ENCODE data around the gene TCOF1.

TCOF1 gene

GRCh38 chr5:150340614-150341255 lies 16.8 kb upstream of the TCOF1 start:
- Histone ChIP-seq H3K4me2 (ENCODE audit: insufficient read depth, low read length) (no peak overlapping the region), H3K79me2 (ENCODE audit: insufficient read depth, low read length) (no peaks in the 10 kb centered on the region), H3K9ac (ENCODE audit: low read depth, low read length) (no peak overlapping the region), H2AFZ (ENCODE audit: low read depth, low read length) (no peak overlapping the region), H3K36me3 (ENCODE audit: insufficient read depth, low read length) (no peaks in the 10 kb centered on the region), H4K20me1 (ENCODE audit: insufficient read depth, low read length) (no peaks in the 10 kb centered on the region), H3K4me1 (ENCODE audit: insufficient read depth, low read length) (no peaks in the 10 kb centered on the region), H3K27ac (ENCODE audit: low read length) (no peak overlapping the region), H3K9me3 (ENCODE audit: insufficient read depth, low read length, severe bottlenecking) (no peaks in the 10 kb centered on the region), H3K4me3 (ENCODE audit: low read depth in 1 of 2, low read length in 2 of 2) (no peak overlapping the region), H3K27me3 (ENCODE audit: insufficient read depth, low read length, poor library complexity) (peaks cover 30% of the 10 kb centered on the region)
- DNase-seq: no peak
- TF ChIP-seq CTCF (IDR thresholded peaks at IDR 0.05; ENCODE audit: borderline replicate concordance, extremely low read depth, low read length, poor library complexity, severe bottlenecking): no peak
- ATAC-seq (ENCODE audit: insufficient read depth, low read depth): no peak

- no peak for ATAC-seq (ENCODE audit: insufficient read depth, low read depth)
- H3K4me2 ChIP-seq (ENCODE audit: insufficient read depth, low read length): no peak overlapping the region
- H2AFZ ChIP-seq (ENCODE audit: low read depth, low read length): no peak overlapping the region
- H3K9me3 ChIP-seq (ENCODE audit: insufficient read depth, low read length, severe bottlenecking): no peaks in the 10 kb centered on the region
- H3K27me3 ChIP-seq (ENCODE audit: insufficient read depth, low read length, poor library complexity): peaks cover 25% of the 10 kb centered on the region
- TF ChIP-seq EZH2 (IDR thresholded peaks at IDR 0.05; ENCODE audit: borderline replicate concordance, low read depth, low read length, severe bottlenecking) (no peak), CTCF (IDR thresholded peaks at IDR 0.05; ENCODE audit: borderline replicate concordance, extremely low read depth, low read length, poor library complexity, severe bottlenecking) (no peak)
- no peak overlapping the region for H3K27ac ChIP-seq (ENCODE audit: low read length)
- H3K4me1 ChIP-seq (ENCODE audit: insufficient read depth, low read length): no peaks in the 10 kb centered on the region
- DNase-seq: no peak
- H3K4me3 ChIP-seq (ENCODE audit: low read depth in 1 of 2, low read length in 2 of 2): no peak overlapping the region
- H4K20me1 ChIP-seq (ENCODE audit: insufficient read depth, low read length): no peaks in the 10 kb centered on the region
- H3K9ac ChIP-seq (ENCODE audit: low read depth, low read length): no peak overlapping the region
- no peaks in the 10 kb centered on the region for H3K36me3 ChIP-seq (ENCODE audit: insufficient read depth, low read length)
- no peaks in the 10 kb centered on the region for H3K79me2 ChIP-seq (ENCODE audit: insufficient read depth, low read length)
Observed at GRCh38 chr5:150341331-150341730, 16.2 kb upstream of the TCOF1 start.

GRCh38 chr5:150341989-150342388 lies 15.5 kb upstream of the TCOF1 start:
- H3K9ac ChIP-seq (ENCODE audit: low read depth, low read length): no peak overlapping the region
- no peak overlapping the region for H2AFZ ChIP-seq (ENCODE audit: low read depth, low read length)
- DNase-seq (no peak), ATAC-seq (ENCODE audit: insufficient read depth, low read depth) (no peak)
- H3K36me3 ChIP-seq (ENCODE audit: insufficient read depth, low read length): no peaks in the 10 kb centered on the region
- no peaks in the 10 kb centered on the region for H3K79me2 ChIP-seq (ENCODE audit: insufficient read depth, low read length)
- H3K4me2 ChIP-seq (ENCODE audit: insufficient read depth, low read length): no peak overlapping the region
- TF ChIP-seq EZH2 (IDR thresholded peaks at IDR 0.05; ENCODE audit: borderline replicate concordance, low read depth, low read length, severe bottlenecking) (no peak), CTCF (IDR thresholded peaks at IDR 0.05; ENCODE audit: borderline replicate concordance, extremely low read depth, low read length, poor library complexity, severe bottlenecking) (no peak)
- no peak overlapping the region for H3K4me3 ChIP-seq (ENCODE audit: low read depth in 1 of 2, low read length in 2 of 2)
- H3K4me1 ChIP-seq (ENCODE audit: insufficient read depth, low read length): no peaks in the 10 kb centered on the region
- no peak overlapping the region for H3K27ac ChIP-seq (ENCODE audit: low read length)
- peaks cover 18% of the 10 kb centered on the region for H3K27me3 ChIP-seq (ENCODE audit: insufficient read depth, low read length, poor library complexity)
- H3K9me3 ChIP-seq (ENCODE audit: insufficient read depth, low read length, severe bottlenecking): no peaks in the 10 kb centered on the region
- no peaks in the 10 kb centered on the region for H4K20me1 ChIP-seq (ENCODE audit: insufficient read depth, low read length)

GRCh38 chr5:150342583-150342982 lies 14.9 kb upstream of the TCOF1 start:
- Histone ChIP-seq H3K4me2 (ENCODE audit: insufficient read depth, low read length) (no peak overlapping the region), H3K4me1 (ENCODE audit: insufficient read depth, low read length) (no peaks in the 10 kb centered on the region), H3K79me2 (ENCODE audit: insufficient read depth, low read length) (no peaks in the 10 kb centered on the region), H3K36me3 (ENCODE audit: insufficient read depth, low read length) (no peaks in the 10 kb centered on the region), H2AFZ (ENCODE audit: low read depth, low read length) (no peak overlapping the region), H3K9ac (ENCODE audit: low read depth, low read length) (no peak overlapping the region), H3K9me3 (ENCODE audit: insufficient read depth, low read length, severe bottlenecking) (no peaks in the 10 kb centered on the region), H3K27ac (ENCODE audit: low read length) (no peak overlapping the region), H3K27me3 (ENCODE audit: insufficient read depth, low read length, poor library complexity) (peaks cover 18% of the 10 kb centered on the region), H3K4me3 (ENCODE audit: low read depth in 1 of 2, low read length in 2 of 2) (no peak overlapping the region), H4K20me1 (ENCODE audit: insufficient read depth, low read length) (no peaks in the 10 kb centered on the region)
- ATAC-seq (ENCODE audit: insufficient read depth, low read depth) (no peak), DNase-seq (no peak)
- TF ChIP-seq CTCF (IDR thresholded peaks at IDR 0.05; ENCODE audit: borderline replicate concordance, extremely low read depth, low read length, poor library complexity, severe bottlenecking): no peak
- TF ChIP-seq EZH2 (IDR thresholded peaks at IDR 0.05; ENCODE audit: borderline replicate concordance, low read depth, low read length, severe bottlenecking): no peak

All from DND-41 (cell line).